Neuronal stem cell (in vitro differentiated cells): ENCODE data around the gene SPINK14.

Experiments used
- DNase-seq: peaks from one replicate; pipeline ENCODE4 v3.0.0-alpha.2; 2013; ENCODE audit warnings: low spot score
- H2AFZ ChIP-seq: one replicate; pipeline ENCODE4 v1.6.1; 2013; ENCODE audit warnings: mild to moderate bottlenecking, low read length, inconsistent platforms
- H2AK5ac ChIP-seq: 2 replicates; pipeline ENCODE4 v1.6.1; 2013; ENCODE audit warnings: low read depth, mild to moderate bottlenecking, inconsistent platforms, low read length, moderate library complexity, mixed read lengths
- H2BK120ac ChIP-seq: 2 replicates; pipeline ENCODE4 v1.6.1; 2013; ENCODE audit warnings: low read depth, mild to moderate bottlenecking, inconsistent platforms, low read length, moderate library complexity, mixed read lengths
- H2BK12ac ChIP-seq: one replicate; pipeline ENCODE4 v1.6.1; 2013; ENCODE audit warnings: low read length, inconsistent platforms
- H2BK15ac ChIP-seq: 2 replicates; pipeline ENCODE4 v1.6.1; 2013; ENCODE audit warnings: mild to moderate bottlenecking, low read length, inconsistent platforms, mixed read lengths
- H2BK5ac ChIP-seq: one replicate; pipeline ENCODE4 v1.6.1; 2013; ENCODE audit warnings: inconsistent platforms, mild to moderate bottlenecking, low read length, moderate library complexity
- H3K14ac ChIP-seq: one replicate; pipeline ENCODE4 v1.6.1; 2013; ENCODE audit warnings: low read length, inconsistent platforms
- H3K18ac ChIP-seq: 2 replicates; pipeline ENCODE4 v1.6.1; 2013; ENCODE audit warnings: low read length, inconsistent platforms
- H3K23ac ChIP-seq: 2 replicates; pipeline ENCODE4 v1.6.1; 2013; ENCODE audit warnings: low read depth, mild to moderate bottlenecking, mixed read lengths, low read length, inconsistent platforms; ENCODE audit not compliant: poor library complexity
- H3K27ac ChIP-seq: replicated peaks from 3 replicates; pipeline ENCODE4 v1.5.1; 2013; ENCODE audit warnings: low read length, inconsistent platforms
- H3K27me3 ChIP-seq, 3 experiments: 2 replicates each; pipeline ENCODE4 v1.6.1; 2013; ENCODE audit warnings: low read length in 3 of 3, mild to moderate bottlenecking in 2 of 3, inconsistent platforms in 1 of 3, low read depth in 1 of 3, mixed read lengths in 1 of 3, moderate library complexity in 1 of 3; ENCODE audit not compliant: control insufficient read depth in 3 of 3, insufficient read depth in 3 of 3
- H3K36me3 ChIP-seq, 2 donors: replicated peaks in 1 of 2; 2 replicates each; pipeline ENCODE4 v1.6.1; 2013; ENCODE audit warnings: low read length in 2 of 2; ENCODE audit not compliant: control insufficient read depth in 2 of 2, insufficient read depth in 2 of 2
- H3K4ac ChIP-seq: 2 replicates; pipeline ENCODE4 v1.6.1; 2013; ENCODE audit warnings: inconsistent platforms, mild to moderate bottlenecking, low read length, moderate library complexity
- H3K4me1 ChIP-seq, 2 donors: 1 replicate in 1 of 2; 2 replicates in 1 of 2; pipeline ENCODE4 v1.6.1; 2013; ENCODE audit warnings: low read length in 2 of 2, low read depth in 1 of 2; ENCODE audit not compliant: control insufficient read depth in 2 of 2, insufficient read depth in 1 of 2
- H3K4me2 ChIP-seq: one replicate; pipeline ENCODE4 v1.6.1; 2013; ENCODE audit warnings: mild to moderate bottlenecking, low read length, inconsistent platforms; ENCODE audit not compliant: insufficient read depth, poor library complexity, severe bottlenecking
- H3K4me3 ChIP-seq, 2 donors: 2 replicates each; pipeline ENCODE4 v1.5.1; 2013; ENCODE audit warnings: low read length in 2 of 2, mild to moderate bottlenecking in 2 of 2, inconsistent platforms in 1 of 2, moderate library complexity in 1 of 2
- H3K79me1 ChIP-seq: one replicate; pipeline ENCODE4 v1.6.1; 2013; ENCODE audit warnings: low read depth, mild to moderate bottlenecking, inconsistent platforms, low read length, moderate library complexity
- H3K9ac ChIP-seq: one replicate; pipeline ENCODE4 v1.6.1; 2013; ENCODE audit warnings: mild to moderate bottlenecking, low read depth, low read length, inconsistent platforms; ENCODE audit not compliant: poor library complexity
- H3K9me3 ChIP-seq, 2 donors: replicated peaks in 1 of 2; 2 replicates each; pipeline versions ENCODE3 to v1.6.1; 2013; ENCODE audit warnings: low read length in 2 of 2, mild to moderate bottlenecking in 2 of 2, inconsistent platforms in 1 of 2, low read depth in 1 of 2, mixed read lengths in 1 of 2, moderate library complexity in 1 of 2; ENCODE audit not compliant: control insufficient read depth in 2 of 2, insufficient read depth in 1 of 2
- H4K8ac ChIP-seq: one replicate; pipeline ENCODE4 v1.6.1; 2013; ENCODE audit warnings: low read depth, mild to moderate bottlenecking, inconsistent platforms, low read length, moderate library complexity
- H4K91ac ChIP-seq: one replicate; pipeline ENCODE4 v1.6.1; 2013; ENCODE audit warnings: low read length, low read depth, mild to moderate bottlenecking, inconsistent platforms; ENCODE audit not compliant: poor library complexity
- WGBS, 2 donors: extraction: QIAGEN DNeasy Blood & Tissue Kit; methylation state at CpG; one replicate each; pipeline ENCODE4 v1.1.7; 2013; ENCODE audit warnings: missing lambda C conversion rate in 2 of 2, mixed read lengths in 1 of 2; ENCODE audit not compliant: insufficient read length in 2 of 2, insufficient replicate concordance in 1 of 2; ENCODE audit errors: extremely low coverage in 2 of 2; 5-methylcytosine and 5-hydroxymethylcytosine counted together

The SPINK14 gene

GRCh38 chr5:148205044-148205806 lies 36.9 kb downstream of the SPINK14 start:
- H3K27me3 ChIP-seq = no peaks in the 10 kb centered on the region
- H3K4me3 ChIP-seq = no peak overlapping the region
- H3K27ac ChIP-seq = no peak overlapping the region
- no peak overlapping the region for H4K91ac ChIP-seq
- H3K18ac ChIP-seq = no peak overlapping the region
- H2BK5ac ChIP-seq = no peak overlapping the region
- no peaks in the 10 kb centered on the region for H3K9me3 ChIP-seq
- H3K23ac ChIP-seq = no peak overlapping the region
- no peak overlapping the region for H2AK5ac ChIP-seq
- no peak overlapping the region for H2AFZ ChIP-seq
- H3K14ac ChIP-seq = no peak overlapping the region
- DNase-seq = no peak
- no peak overlapping the region for H3K4me2 ChIP-seq
- H2BK120ac ChIP-seq = no peak overlapping the region
- no peak overlapping the region for H3K9ac ChIP-seq
- no peaks in the 10 kb centered on the region for H3K4me1 ChIP-seq
- no peak overlapping the region for H4K8ac ChIP-seq
- H3K4ac ChIP-seq = no peak overlapping the region
- no peak overlapping the region for H2BK15ac ChIP-seq
- no peaks in the 10 kb centered on the region for H3K79me1 ChIP-seq
- H3K36me3 ChIP-seq = no peaks in the 10 kb centered on the region
- WGBS, 2 donors = no CpG with 5 or more reads among the region's 4 CpGs
- H2BK12ac ChIP-seq = no peak overlapping the region

- H2BK5ac ChIP-seq = no peak overlapping the region
- no peak overlapping the region for H3K23ac ChIP-seq
- H2BK15ac ChIP-seq = no peak overlapping the region
- no peak overlapping the region for H2AFZ ChIP-seq
- no peak overlapping the region for H4K91ac ChIP-seq
- H4K8ac ChIP-seq = no peak overlapping the region
- no peak overlapping the region for H3K9ac ChIP-seq
- H3K4me3 ChIP-seq = no peak overlapping the region
- H2BK12ac ChIP-seq = no peak overlapping the region
- H3K9me3 ChIP-seq = no peaks in the 10 kb centered on the region
- WGBS, 2 donors = no CpG with 5 or more reads among the region's 1 CpG
- no peak overlapping the region for H3K4ac ChIP-seq
- no peak for DNase-seq
- no peaks in the 10 kb centered on the region for H3K36me3 ChIP-seq
- H2AK5ac ChIP-seq = no peak overlapping the region
- no peak overlapping the region for H3K27ac ChIP-seq
- no peaks in the 10 kb centered on the region for H3K4me1 ChIP-seq
- H3K4me2 ChIP-seq = no peak overlapping the region
- no peak overlapping the region for H3K18ac ChIP-seq
- no peak overlapping the region for H2BK120ac ChIP-seq
- H3K14ac ChIP-seq = no peak overlapping the region
- H3K27me3 ChIP-seq = no peaks in the 10 kb centered on the region
- H3K79me1 ChIP-seq = no peaks in the 10 kb centered on the region
These were observed 37.5 kb downstream of the SPINK14 start for GRCh38 chr5:148205865-148206264.

- no CpG with 5 or more reads among the region's 1 CpG for WGBS, 2 donors
- no peaks in the 10 kb centered on the region for H3K27me3 ChIP-seq
- H2AK5ac ChIP-seq = no peak overlapping the region
- H3K14ac ChIP-seq = no peak overlapping the region
- no peak overlapping the region for H2AFZ ChIP-seq
- no peaks in the 10 kb centered on the region for H3K79me1 ChIP-seq
- no peak overlapping the region for H2BK5ac ChIP-seq
- no peaks in the 10 kb centered on the region for H3K36me3 ChIP-seq
- H3K4ac ChIP-seq = no peak overlapping the region
- H2BK12ac ChIP-seq = no peak overlapping the region
- no peak overlapping the region for H4K8ac ChIP-seq
- H2BK15ac ChIP-seq = no peak overlapping the region
- H3K9me3 ChIP-seq = no peaks in the 10 kb centered on the region
- no peak overlapping the region for H3K23ac ChIP-seq
- no peak overlapping the region for H2BK120ac ChIP-seq
- H3K18ac ChIP-seq = no peak overlapping the region
- H3K9ac ChIP-seq = no peak overlapping the region
- DNase-seq = no peak
- H3K27ac ChIP-seq = no peak overlapping the region
- H3K4me2 ChIP-seq = no peak overlapping the region
- no peak overlapping the region for H4K91ac ChIP-seq
- no peaks in the 10 kb centered on the region for H3K4me1 ChIP-seq
- no peak overlapping the region for H3K4me3 ChIP-seq
These were observed 38.3 kb downstream of the SPINK14 start for GRCh38 chr5:148206620-148207019.

GRCh38 chr5:148208226-148208625 lies 39.9 kb downstream of the SPINK14 start:
- H4K8ac ChIP-seq = no peak overlapping the region
- H3K27me3 ChIP-seq = no peaks in the 10 kb centered on the region
- H3K14ac ChIP-seq = no peak overlapping the region
- H3K79me1 ChIP-seq = no peaks in the 10 kb centered on the region
- H2BK12ac ChIP-seq = no peak overlapping the region
- no peak overlapping the region for H4K91ac ChIP-seq
- H3K9me3 ChIP-seq = no peaks in the 10 kb centered on the region
- H3K4me2 ChIP-seq = no peak overlapping the region
- H2BK5ac ChIP-seq = no peak overlapping the region
- no peak overlapping the region for H2AFZ ChIP-seq
- no peak overlapping the region for H3K4me3 ChIP-seq
- H2BK15ac ChIP-seq = no peak overlapping the region
- DNase-seq = no peak
- no peak overlapping the region for H2AK5ac ChIP-seq
- no peak overlapping the region for H2BK120ac ChIP-seq
- no peak overlapping the region for H3K27ac ChIP-seq
- H3K36me3 ChIP-seq = no peaks in the 10 kb centered on the region
- H3K4ac ChIP-seq = no peak overlapping the region
- no peak overlapping the region for H3K9ac ChIP-seq
- no peaks in the 10 kb centered on the region for H3K4me1 ChIP-seq
- H3K23ac ChIP-seq = no peak overlapping the region
- no peak overlapping the region for H3K18ac ChIP-seq
